NCI-H1694 (cell line): Measurements from ENCODE around the gene SLMAP.

ENCODE experiments used
- DNase-seq: peaks from one replicate; lab custom pipeline; 2025; lab: John Stamatoyannopoulos, UW

Gene SLMAP

DNA sequence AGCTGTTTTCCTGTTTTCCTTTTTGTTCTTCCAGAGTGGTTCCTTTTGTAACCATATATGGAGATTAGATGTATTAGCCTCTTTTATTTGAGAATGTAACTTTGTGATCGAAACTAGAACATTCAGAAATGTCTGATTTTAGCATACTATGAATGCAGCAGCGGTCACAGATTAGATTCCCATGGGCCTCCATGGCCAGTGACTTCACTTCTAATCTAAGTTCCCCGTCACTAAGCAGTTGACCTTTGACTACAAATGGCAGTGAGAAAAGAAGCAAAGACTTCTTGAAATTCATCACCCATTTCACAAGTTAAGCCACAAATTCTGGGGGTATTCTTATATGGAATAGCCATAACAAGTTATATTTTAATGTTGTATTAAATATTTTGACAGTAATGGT is 137.6 kb downstream of the SLMAP start:
- no peak for DNase-seq

DNA sequence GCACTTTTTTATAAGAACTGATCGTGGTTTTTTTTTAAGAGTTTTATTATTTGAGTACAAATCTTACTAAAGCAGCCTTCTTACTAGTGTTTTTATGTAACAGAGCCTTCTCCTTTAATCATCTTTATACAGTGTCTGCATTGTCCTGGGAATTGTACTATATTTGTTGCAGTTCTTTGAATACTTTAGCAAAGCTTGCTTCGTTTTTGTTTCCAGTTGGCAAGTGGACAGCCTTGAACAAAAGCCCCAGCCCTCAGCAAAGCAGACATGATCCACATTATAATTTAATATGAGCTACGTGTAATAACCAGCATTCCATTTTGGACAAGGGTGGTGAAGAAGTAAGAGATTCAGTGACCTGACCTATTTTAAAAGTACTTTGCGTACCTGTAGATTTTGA is 139.9 kb downstream of the SLMAP start:
- DNase-seq: no peak

DNA sequence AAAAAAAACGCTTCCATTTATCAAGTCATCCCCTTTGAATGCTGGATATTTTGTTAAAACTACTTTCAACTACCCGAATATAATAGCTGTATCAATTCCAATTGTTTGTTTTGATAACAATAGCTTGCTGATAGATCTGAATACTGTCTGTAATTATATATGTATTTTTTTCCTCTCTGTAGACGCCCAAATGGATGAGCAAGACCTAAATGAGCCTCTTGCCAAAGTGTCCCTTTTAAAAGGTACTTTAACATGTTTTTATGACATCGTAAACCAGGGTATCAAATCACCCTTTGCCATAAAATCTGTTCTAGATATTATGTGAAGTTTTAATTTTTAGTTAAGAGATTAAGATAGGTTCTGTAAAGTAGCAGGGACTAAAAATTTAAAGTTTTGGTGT is 140.6 kb downstream of the SLMAP start:
- DNase-seq: no peak

DNA sequence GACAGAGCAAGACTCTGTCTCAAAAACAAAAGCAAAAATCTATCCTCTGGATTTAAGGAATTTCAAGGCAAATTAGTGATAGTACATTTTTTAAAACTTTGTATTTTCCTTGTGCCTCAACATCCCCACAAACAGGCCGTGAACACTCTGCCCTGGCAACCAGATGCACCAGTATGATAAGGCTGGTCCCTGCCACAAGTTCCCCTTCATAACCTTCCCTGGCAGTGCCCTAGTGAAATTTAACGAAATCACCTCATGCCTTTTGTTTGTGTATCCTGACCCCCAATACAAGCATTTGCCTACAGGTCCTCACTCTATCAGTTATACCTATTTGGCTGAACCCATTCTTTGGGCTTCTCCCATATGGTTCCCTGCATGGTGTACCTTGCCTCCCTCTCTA is 144.7 kb downstream of the SLMAP start:
- DNase-seq: no peak

DNA sequence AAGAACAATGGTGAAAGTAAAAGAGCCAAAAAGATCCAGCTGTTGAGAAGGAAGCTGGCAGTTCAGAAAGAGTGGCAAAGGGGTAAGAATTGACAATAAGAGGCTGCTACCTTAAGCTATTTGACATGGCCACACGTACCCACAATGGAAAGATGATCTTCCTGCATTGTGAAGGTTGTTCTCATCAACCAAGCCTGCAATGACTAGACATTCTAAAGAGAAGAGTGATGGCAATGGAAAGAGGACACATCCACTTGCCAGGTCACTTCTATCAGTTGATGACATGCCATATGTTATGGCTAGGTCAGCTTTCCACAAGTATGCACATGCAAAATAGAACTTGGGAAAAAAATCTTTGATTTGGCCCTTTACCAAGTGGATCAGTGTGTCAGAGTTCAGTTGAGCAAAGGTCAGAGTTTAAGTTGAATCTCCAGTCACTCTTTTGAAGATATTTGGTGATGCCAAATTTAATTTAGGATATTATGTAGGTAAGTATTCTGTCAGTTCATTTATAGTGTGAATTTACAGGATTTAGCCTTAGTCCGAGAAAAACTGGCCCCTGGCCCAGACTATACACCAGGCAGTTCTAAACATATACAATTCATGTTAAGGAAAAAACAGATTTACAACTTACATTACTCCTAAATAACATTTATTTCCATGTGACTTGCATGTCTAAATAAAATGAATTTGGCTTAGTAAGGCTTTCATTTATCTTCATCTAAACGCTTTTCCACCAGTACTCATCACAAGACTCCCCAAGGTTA is 147.2 kb downstream of the SLMAP start:
- DNase-seq: no peak

DNA sequence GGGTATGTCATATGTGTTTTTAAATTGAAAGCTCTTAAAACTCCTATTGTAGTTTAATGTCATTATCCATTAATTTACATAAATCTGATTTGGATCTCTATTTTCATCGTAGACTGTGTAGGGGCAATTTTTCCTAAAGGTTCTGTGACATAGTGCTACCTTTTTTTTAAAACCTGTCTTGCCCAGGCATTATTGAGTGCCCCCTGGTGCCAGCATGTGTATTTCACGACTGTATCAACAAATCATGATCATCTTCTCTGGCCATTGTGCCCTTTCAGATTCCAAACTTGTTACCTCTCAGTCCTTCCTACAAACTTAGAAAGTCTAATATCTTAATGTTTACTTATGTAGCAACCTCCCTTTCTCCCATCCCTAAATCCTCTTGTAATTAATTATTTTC is 154.9 kb downstream of the SLMAP start:
- no peak for DNase-seq

DNA sequence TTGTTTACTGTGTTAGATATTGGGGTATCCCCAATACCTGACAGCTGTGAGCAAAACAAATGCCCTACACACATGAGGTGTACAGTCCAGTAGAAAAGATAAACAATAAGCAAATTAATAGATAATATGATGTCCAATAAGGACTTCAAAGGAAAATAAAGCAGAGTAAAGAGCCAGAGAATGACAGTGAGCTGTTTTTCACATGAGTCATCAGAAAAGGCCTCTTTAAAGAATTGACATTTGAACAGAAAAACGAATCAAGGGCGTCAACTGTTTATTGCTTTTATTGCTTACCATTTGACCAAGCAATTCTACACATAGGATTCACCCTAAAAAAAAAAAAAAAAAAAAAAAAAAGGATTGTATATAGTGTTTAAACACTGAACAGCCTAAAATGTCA is 155.5 kb downstream of the SLMAP start:
- no peak for DNase-seq

DNA sequence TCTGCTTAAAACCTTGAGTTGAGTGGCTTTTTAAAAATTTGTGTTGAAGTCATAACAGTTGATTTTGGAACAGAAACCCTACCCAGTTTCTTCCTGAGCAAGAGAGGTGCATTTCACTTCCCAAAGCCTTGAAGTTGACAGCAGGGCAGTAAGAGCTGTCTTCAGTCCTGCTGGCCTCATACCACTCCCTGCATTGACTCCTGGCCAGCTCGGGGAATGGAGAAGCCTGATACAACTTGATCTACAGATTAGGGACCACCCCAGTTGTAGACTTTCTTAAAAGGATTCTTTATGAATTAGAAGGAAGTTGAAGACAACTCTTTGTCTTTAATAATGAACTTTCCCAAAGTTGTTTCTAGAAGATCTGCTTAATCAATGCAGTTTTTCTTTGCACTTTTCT is 161.5 kb downstream of the SLMAP start:
- no peak for DNase-seq

DNA sequence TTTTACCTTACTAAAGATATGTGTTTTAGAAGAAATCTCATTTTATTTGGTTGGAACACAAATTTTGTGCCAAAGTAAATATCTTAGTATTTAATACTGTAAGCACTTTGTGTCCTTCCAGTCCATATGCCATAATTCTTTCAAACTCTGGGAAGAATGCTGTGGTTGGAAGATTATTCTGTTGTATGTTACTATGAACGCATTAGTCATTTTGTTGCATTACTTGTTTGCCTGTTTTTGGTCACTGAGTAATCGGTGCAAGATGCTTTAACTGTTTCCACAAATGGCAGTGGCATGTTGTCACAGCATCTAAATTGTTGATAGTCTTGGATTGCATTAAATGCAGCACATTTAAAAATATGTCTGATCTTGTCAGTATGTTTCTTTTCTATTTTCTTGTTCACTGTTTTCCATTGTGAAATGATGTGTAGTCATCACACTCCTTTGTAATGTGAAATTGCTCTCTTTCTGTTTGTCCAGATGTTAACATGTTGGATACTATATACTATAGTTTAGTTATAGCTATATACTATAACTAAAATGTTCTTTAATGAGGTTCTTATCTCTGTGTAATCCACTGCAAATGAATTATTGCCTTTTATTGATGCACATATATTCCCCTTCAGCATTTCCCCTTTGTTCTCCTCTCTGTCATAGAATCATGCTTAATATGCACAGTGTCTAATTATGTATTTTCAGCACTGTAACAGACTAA is 162.2 kb downstream of the SLMAP start:
- no peak for DNase-seq

DNA sequence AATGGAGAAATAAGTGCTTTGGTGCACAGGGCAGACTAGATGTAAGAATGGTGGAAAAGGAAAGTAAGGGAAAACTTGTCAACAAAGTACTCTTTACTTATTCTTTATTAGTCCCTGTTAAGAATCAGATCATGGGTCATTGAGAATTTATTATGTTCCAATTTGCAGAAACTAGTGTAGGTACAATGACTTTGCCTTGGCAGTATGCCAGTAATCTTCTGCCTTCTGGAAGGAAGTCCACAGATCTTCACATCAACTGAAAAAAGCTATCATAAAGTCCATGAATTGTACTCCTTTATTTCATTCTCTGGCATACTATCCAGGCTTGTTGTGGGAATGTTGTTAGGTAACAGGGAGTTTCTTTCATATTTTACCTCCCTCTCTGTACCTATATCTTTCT is 163.9 kb downstream of the SLMAP start:
- no peak for DNase-seq

DNA sequence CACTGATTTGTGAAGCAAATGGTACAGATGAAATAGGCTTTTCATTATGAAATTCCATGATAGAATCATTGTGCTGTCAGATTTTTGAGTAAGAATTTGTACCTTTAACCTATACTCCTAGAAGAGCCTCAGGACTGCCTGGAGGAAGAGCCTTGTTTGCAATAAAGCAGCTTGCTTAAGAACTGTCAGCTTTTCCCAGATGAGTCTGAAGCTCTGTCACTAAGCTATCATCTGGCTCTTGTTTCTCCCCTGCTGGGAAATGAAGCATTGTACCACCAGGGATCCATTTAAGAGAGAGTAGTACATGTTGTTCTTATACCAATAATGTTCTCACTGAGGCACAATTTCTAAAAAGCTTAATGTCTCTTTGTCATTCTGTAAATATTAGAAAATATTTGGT is 167.0 kb downstream of the SLMAP start:
- no peak for DNase-seq

DNA sequence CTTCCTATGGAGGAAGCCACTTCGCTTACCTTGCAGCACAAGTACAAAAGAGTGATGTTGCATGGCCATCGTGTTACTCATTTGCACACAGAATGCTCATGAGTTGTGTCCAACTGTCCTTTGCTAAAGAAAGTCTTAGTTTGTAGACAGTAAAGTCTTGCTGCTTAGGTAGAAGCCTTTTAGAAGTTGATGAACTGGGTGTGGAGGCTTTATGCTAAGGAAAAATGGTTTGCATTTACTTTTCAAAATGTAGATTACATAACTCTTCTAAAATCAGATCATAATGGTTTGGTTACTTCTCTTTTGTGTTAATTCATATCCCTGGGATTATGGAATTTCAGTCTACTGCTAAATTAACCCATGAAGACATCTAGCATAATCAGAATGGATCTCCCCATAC is 167.6 kb downstream of the SLMAP start:
- DNase-seq: no peak

DNA sequence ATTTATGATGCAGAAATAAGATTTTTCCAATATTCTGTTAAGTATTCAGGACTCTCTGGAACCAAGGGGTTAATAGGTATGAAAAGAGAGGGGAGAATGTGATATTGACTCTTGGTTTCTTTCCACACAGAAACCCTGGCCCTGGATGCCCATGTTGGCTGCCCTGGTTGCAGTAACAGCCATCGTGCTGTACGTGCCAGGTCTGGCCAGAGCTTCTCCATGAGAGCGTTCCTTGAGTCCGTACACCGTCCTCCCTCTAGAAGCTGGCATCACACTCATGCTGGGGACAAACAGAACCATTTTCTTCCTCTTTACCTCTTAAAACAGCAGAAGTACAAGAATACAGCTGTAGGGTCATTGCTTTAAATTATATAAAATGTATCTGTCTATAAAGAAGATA is 171.1 kb downstream of the SLMAP start:
- DNase-seq: no peak

DNA sequence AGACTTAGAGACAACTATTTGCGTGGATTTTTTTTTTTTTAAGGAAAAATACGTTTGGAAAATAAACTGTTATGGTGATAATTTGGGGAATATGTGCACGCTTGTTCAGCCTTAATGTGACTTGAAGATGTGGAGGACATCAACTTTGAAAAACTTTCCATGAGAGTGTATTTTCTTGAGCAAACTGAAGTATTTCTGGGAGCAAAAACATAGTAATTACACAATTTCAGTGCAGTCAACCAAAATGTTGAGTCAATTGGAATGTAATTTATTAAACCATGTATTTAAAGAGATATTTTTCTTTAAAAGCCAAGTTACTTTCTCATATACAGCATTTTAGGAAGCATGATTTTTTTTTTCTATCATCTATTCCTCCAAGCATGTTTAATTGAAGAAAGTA is 171.8 kb downstream of the SLMAP start:
- DNase-seq: no peak

DNA sequence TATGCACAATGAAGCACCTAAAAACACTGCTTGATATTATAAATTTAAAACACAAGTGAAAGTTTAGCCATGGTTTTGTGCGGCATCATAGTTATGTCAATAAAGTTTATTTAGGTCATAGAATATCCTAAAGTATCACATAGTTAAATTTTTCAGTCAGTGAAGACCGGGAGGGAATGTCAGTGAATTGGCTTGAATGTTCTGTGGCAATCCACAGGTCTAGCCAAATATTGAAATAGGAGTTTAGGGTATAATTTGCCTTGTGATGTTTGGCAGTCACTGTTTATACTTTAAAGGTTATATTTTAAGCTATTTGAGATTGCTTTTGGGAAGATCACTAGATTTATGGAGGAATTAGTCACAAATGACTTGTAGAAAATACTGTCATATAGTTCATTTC is 172.4 kb downstream of the SLMAP start:
- no peak for DNase-seq

DNA sequence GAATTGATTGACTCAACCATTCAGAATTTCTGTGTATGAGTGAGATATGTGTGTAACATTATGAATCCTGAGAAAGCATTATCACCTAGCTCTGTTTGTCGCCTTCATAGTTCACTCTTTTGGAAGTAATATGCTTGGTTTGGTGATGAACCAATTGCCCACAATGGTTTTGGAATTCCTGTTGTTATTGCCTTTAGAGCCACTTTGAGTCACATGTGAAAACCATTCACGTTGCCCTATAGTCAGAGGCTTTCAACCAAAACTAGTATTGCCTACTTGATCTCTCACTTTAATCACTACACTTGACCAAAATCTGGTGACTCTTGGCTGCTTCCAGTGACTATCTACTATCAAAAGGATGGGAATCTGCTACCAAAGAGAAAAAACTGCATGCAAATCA is 173.9 kb downstream of the SLMAP start:
- no peak for DNase-seq

DNA sequence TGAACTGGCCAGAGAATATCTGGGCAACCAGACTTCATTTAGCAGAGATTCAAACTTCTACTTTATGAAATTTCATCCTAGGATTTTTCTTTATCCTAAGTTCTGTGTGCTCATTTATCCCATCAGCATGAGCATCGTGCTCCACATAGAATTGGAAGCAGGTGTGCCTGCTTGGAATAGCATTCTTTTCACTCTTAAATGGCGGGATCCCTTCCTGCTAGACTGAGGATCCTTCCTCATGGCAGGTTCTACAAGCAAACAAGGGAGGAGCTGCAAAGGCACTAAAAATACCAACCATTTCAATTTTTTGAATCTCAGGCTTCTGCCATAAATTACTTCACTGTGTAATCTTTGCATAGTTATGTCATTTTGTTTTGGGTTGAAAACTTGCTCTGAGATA is 177.5 kb downstream of the SLMAP start:
- no peak for DNase-seq

DNA sequence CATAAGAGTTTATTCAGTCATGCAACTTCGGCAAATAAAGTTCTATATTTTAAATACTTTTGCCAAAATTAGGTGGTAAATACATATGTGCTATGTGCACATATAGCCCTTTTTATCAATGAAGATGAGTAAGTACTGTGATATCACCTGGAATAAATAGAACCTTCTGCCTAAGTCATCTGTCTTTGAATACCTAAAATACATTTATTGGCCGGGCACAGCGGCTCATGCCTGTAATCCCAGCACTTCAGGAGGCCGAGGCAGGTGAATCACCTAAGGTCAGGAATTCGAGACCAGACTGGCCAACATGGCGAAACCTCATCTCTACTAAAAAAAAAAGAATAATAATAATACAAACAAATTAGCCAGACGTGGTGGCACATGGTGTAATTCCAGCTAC is 178.3 kb downstream of the SLMAP start:
- no peak for DNase-seq

DNA sequence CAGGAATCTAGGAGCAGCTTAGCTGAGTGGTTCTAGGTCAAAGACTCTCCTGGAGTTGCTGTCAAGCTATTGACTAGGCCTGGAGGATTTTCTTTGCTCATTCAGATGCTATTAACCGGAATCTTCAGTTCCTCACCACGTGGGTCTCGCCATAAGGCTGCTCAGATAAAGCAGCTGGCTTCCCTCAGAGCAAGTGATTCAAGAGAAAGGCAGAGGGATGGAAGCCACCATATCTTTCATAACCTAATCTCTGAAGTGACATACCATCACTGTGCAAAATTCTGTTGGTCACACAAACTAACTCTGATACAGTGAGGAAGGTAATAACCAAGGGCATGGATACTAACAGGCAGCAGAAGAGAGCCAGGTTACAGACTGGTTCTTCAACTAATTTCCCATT is 179.4 kb downstream of the SLMAP start:
- DNase-seq: no peak

DNA sequence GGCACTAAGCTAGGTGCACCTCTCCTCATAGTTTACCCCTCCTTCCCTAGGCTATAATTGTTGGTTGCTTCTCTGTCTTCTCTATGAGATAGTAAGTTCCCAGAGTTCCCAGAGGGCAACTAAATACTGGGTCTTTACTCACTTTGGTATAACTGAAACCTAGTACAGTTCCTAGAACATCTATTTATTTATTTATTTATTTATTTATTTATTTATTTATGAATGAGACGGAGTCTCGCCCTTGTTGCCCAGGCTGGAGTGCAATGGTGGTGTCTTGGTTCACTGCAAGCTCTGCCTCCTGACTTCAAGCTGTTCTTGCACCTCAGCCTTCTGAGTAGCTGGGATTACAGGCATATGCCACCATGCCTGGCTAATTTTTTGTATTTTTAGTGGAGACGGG is 181.0 kb downstream of the SLMAP start:
- DNase-seq: no peak

DNA sequence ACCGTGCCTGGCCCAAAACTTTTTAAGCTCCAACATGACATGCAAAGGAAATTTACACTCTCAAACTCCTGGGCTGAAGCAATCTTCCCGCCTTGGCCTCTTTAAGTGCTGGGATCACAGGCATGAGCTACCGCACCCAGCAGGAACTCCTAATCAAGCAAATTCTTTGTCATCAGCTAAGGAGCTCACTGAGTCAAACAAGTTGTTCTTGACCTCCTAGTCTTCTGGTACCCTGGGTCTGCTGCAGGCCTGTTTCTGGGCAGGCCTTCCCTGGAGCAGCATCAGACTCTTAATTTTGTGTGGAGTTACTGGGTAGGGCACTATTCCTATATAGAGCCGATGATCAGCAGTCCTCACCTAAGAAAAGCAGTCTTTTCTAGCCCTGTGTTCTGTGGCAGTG is 183.7 kb downstream of the SLMAP start:
- DNase-seq: no peak

DNA sequence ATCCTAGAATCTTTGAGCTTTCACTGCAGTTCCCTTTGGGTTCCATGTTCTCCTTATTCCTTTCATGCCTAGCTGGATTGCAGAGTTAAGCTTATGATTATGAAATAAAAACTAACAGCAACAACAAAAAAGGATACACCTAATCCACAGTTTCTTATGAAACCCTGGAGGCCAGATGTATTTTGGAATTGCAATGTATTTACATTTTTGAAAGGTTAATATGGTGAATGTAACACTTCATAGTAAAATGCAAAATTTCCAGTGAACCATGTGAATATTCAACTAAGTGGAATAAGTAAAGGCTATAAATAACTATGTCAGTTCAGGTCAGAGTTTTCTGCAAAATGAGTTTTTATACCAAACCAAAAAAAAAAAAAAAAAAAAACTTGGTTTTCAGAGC is 186.3 kb downstream of the SLMAP start:
- no peak for DNase-seq

DNA sequence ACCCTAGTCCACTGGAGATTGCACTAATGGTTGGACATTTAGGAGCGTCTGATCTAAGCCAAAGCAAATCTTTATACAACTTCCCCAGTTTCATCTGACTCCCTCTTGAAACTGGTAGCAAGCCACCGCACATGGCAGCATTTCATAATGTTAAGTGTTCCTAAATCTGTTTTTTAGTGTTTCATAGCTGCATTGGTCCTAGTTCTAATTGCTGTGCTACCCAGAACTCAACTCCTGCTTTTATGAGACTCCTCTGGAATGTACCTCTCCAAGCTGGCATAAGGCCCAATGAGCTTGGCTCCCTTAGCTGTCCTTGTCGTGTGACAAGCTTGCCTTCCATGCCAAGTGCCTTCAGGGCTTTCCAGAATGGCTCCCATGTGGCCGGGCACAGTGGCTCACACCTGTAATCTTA is 186.8 kb downstream of the SLMAP start:
- no peak for DNase-seq
